Activated CD4-positive, alpha-beta T cell treated with anti-CD3 and anti-CD28 coated beads, Interleukin-2, amount 50 U/mL, for 48 hours (primary cell): ENCODE data around the gene ZFP36L2.
"Not testable (repeated sequence)": the region's sequence is repeated elsewhere in the genome, so short reads cannot be mapped to it uniquely, and the experiment has no call there.

Source experiments
- DNase-seq, 2 experiments: peaks; one replicate each; pipeline ENCODE4 v3.0.0-alpha.2; 2020

Gene ZFP36L2

GRCh38 chr2:43206602-43207001 lies 19.8 kb downstream of the ZFP36L2 start:
- DNase-seq = no peak

DNA sequence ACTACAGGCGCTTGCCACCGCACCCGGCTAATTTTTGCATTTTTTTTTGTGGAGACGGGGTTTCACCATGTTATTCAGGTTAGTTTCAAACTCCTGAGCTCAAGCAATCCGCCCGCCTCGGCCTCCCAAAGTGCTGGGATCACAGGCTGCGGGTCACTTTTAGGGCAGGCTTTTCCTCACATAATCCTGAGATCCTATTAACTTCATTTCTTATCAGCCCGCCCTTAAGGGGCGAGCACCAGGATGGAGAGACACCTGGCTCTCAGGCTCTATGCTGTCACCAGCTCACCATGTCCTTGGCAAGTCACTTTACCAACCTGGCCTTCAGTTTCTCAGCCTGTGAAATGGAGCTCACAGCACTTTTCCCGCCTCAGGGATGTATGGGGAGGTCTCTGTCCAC lies 23.0 kb downstream of the ZFP36L2 start:
- no peak for DNase-seq

- no peak for DNase-seq
These were observed 24.1 kb downstream of the ZFP36L2 start for GRCh38 chr2:43202289-43202688.

DNA sequence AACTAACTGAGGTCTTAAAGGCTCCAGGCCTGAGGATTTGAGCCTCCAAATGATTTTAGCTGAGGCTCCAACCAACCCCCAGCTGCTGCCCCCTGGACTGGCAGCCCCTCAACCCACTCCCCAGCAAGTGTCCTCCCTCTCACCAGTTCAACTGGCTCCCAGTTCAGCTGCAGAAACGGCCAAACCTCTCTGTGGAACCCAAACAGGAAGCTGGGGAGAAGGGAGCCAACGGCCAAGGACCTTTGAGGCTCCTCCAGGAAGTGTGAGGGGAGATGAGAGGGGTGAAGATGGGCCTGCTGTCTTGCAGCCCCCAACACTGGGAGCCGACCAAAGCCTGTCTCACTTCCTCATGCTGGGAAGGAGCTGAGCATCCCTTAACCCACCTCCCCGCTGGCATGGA lies 24.9 kb downstream of the ZFP36L2 start:
- no peak for DNase-seq

- DNase-seq = no peak
These were observed 25.4 kb downstream of the ZFP36L2 start for GRCh38 chr2:43201016-43201415.

GRCh38 chr2:43199492-43200488 lies 26.6 kb downstream of the ZFP36L2 start:
- no peak for DNase-seq

DNA sequence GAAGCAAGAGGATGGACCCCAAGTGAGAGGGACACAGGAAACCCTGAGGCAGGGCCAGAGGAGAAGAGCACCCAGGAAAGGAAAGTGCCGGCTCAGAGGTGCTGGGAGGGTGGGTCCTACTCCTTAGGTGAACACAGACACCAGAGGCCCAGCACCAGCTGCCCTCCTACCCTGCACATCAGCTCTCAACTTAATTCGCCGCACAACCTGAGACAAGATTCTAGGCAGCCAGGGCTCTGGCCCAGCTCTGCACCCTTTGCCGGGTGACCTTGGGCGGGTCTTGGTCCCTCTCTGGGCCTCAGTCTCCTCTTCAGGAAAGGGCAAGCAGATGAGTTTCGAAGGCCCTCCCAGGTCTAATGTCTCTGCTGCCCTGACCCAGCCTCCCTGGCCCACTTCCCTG lies 28.1 kb downstream of the ZFP36L2 start:
- DNase-seq = no peak

GRCh38 chr2:43197588-43197896 lies 28.9 kb downstream of the ZFP36L2 start:
- DNase-seq = no peak

DNA sequence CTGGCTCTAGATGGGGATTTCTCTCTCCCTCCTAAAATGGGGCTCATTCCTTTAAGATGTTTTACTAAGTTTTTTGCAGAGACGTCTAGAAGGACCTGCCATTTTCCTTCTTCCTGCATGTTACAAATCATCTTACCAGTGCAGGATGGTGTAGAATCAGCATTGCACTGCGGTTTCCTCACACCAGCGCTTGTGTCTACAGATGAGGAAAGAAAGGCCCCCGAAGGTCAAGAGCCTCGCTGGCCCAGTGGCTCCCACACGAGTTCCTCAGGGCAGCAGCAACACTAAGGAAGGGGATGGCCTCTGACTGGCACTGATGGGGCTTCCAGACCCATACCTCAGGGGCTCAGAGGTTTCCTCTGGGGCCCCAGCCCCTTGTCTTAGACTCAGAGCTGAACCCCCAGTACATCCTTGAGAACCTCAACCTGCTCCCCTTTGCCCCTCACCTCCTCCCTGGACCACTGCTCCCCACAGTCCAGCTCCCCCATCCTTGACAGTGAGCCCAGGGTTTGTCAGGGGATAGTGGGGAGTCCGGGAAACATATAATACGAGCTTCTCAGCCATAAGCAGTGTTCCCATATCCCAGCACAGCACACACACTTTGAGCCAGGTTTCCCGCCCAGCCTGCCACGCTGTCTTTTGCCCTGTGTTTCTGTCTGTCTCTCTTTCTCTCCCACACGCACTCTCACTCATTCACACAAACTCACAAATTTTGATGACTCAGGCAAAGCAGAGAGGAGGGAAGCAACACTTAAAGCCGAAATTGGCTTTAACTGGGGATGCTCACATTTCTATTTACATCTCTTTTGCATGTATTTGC lies 29.4 kb downstream of the ZFP36L2 start:
- DNase-seq = no peak

GRCh38 chr2:43194121-43194869 lies 32.1 kb downstream of the ZFP36L2 start:
- DNase-seq = no peak

DNA sequence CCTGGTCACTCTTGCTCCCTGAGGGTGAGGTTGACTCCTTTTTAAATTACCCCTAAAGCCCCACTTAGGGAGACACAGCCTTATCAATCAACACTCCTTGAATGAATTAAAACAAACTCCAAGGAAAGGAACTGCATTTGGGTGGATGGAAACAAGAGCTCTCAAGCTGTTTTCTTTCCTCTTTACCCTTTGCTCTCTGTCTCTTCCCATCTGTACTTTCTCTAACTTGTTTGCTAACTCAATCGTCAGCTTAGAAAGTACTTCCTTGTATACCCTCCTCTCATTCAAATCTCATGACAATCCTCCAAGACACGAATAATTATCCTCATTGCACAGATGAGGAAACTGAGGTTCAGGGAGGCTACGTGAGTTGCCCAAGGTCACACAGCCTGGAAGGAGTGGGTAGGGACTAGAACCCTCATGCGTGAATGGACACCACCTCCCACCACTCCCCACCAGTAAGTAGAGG lies 32.7 kb downstream of the ZFP36L2 start:
- DNase-seq = no peak

DNA sequence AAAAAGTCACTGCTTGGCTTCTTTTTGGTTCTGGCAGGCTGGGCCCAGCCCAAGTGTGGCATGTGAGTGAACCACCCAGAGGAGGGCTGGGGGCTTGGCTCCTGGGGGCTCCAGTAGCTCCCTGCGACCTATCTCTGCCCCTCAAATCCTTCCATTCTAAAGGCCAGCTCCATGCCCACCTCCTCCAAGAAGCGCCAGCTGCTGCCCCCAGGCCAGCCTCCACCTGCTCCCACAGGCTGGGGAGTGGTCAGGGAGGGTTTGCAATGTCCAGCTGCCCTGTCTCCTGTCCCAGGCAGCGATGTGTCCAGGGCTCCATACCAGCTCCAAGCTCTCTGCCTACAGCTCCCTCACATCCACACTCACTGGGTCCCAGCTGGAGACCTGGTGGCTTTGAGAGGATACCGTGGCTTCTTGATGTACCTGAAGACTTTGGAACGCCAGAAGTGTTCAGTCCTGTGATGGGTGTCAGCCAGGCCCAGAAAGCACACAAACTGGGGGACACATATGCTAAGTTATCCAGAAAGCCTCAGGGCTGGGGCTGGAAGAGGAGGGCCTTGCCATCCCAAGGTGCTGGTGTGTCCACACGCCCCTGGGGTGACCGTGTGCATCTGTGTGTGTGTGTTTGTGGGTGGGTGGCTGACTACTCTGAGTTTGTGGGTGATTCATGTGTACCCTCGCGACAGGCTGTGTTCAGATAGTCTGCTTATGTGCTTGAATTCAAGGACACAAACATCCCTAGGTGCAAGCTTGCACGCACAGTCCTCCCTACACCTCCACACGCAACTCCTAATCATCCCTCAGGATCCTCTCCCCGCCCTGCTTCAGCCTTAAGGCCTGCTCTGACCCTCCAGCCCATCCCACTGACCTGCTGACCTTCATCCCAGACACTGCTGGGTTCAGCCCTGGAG lies 33.4 kb downstream of the ZFP36L2 start:
- no peak for DNase-seq

GRCh38 chr2:43191947-43192516 lies 34.4 kb downstream of the ZFP36L2 start:
- peak in 1 of 2 experiments; percentile 49 for DNase-seq

GRCh38 chr2:43190311-43191052 lies 35.9 kb downstream of the ZFP36L2 start:
- no peak for DNase-seq

DNA sequence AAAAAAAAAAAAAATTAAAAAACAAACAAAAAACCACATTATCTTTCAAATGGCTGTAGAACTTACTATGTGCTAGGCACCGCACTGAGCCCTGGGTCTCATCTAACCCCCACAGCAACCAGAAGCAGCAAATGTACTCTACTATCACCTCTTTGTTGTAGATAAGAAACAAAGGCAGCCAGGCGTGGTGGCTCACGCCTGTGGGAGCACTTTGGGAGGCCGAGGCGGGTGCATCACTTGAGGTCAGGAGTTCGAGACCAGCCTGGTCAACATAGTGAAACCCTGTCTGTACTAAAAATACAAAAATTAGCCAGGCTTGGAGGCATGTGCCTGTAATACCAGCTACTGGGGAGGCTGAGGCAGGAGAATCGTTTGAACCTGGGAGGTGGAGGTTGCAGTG lies 36.5 kb downstream of the ZFP36L2 start:
- not testable (repeated sequence) for DNase-seq

- DNase-seq = no peak
These were observed 37.6 kb downstream of the ZFP36L2 start for GRCh38 chr2:43188561-43189386.

GRCh38 chr2:43186679-43187374 lies 39.6 kb downstream of the ZFP36L2 start:
- no peak for DNase-seq

GRCh38 chr2:43186321-43186678 lies 40.1 kb downstream of the ZFP36L2 start:
- DNase-seq = no peak

- no peak for DNase-seq
These were observed 41.3 kb downstream of the ZFP36L2 start for GRCh38 chr2:43185146-43185545.
